Measurements from ENCODE around the gene CCT7. TPM values are rescaled to one million over a fixed set of nuclear protein-coding genes. Genes with fewer than 3 reads are reported as not detected.

Gene CCT7
- total and polyA plus RNA-seq, 4 donors: 129 to 207 (median 178) TPM

- WGBS, 2 donors: 95 to 98% methylated on average over 17 of the region's 17 CpGs
- no peaks in the 10 kb centered on the region for H3K27me3 ChIP-seq (ENCODE audit: control insufficient read depth in 3 of 3, insufficient read depth in 3 of 3, low read length in 2 of 3)
- H3K36me3 ChIP-seq (ENCODE audit: control insufficient read depth in 4 of 4, insufficient read depth in 4 of 4, low read length in 4 of 4): peaks cover 50 to 70% (median 65%) of the 10 kb centered on the region in 4 donors
- H3K9me3 ChIP-seq (ENCODE audit: control insufficient read depth in 4 of 4, insufficient read depth in 3 of 4, low read length in 3 of 4): no peaks in the 10 kb centered on the region
- DNase-seq (no peak), ATAC-seq (ENCODE audit: insufficient read depth, low FRiP score) (no peak)
- TF ChIP-seq CTCF (IDR thresholded peaks at IDR 0.05; ENCODE audit: control extremely low read depth, extremely low read depth): no peak
- no peaks in the 10 kb centered on the region for H3K4me1 ChIP-seq (ENCODE audit: control insufficient read depth in 5 of 5, insufficient read depth in 5 of 5, low read length in 5 of 5)
- no peak overlapping the region for H3K4me3 ChIP-seq
- H3K27ac ChIP-seq (ENCODE audit: low read depth in 1 of 2, low read length in 1 of 2): no peak overlapping the region
- H3K9ac ChIP-seq (ENCODE audit: insufficient read depth in 1 of 2, low read length in 2 of 2): no peak overlapping the region
These were observed 17.1 kb downstream of the CCT7 start for GRCh38 chr2:73250872-73251846.

DNA sequence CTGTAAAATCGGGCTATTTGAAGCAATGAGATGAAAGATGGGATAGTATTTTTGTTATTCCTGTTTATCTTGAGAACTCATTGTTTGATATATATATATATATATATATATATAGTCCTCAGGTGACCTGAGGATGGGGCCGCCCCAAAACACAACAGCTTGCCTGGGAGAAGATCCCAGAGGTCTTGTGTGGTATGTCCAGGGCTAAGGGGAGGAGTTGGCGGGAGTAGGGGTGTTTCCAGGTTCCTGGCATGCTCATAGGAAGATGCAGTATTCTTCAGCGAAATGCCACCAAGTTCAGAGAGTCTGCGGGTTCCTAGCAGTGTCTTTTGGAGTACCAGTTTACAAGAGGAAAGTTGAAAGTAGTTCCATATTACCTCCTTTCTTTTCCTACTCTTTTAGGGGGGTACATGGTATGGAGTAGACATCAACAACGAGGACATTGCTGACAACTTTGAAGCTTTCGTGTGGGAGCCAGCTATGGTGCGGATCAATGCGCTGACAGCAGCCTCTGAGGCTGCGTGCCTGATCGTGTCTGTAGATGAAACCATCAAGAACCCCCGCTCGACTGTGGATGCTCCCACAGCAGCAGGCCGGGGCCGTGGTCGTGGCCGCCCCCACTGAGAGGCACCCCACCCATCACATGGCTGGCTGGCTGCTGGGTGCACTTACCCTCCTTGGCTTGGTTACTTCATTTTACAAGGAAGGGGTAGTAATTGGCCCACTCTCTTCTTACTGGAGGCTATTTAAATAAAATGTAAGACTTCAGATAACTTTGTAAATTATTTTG is 18.3 kb downstream of the CCT7 start:
- 90 to 92% methylated on average over 17 of the region's 17 CpGs for whole genome bisulfite sequencing, 2 donors
- ATAC-seq (ENCODE audit: insufficient read depth, low FRiP score) (no peak), DNase-seq (no peak)
- no peaks in the 10 kb centered on the region for H3K27me3 ChIP-seq (ENCODE audit: control insufficient read depth in 3 of 3, insufficient read depth in 3 of 3, low read length in 2 of 3)
- H3K9ac ChIP-seq (ENCODE audit: insufficient read depth in 1 of 2, low read length in 2 of 2): no peak overlapping the region
- H3K4me1 ChIP-seq (ENCODE audit: control insufficient read depth in 5 of 5, insufficient read depth in 5 of 5, low read length in 5 of 5): no peaks in the 10 kb centered on the region
- H3K27ac ChIP-seq (ENCODE audit: low read depth in 1 of 2, low read length in 1 of 2): no peak overlapping the region
- no peak for TF ChIP-seq CTCF (IDR thresholded peaks at IDR 0.05; ENCODE audit: control extremely low read depth, extremely low read depth)
- H3K9me3 ChIP-seq (ENCODE audit: control insufficient read depth in 4 of 4, insufficient read depth in 3 of 4, low read length in 3 of 4): no peaks in the 10 kb centered on the region
- peaks cover 38 to 59% (median 55%) of the 10 kb centered on the region in 4 donors for H3K36me3 ChIP-seq (ENCODE audit: control insufficient read depth in 4 of 4, insufficient read depth in 4 of 4, low read length in 4 of 4)
- H3K4me3 ChIP-seq: no peak overlapping the region

DNA sequence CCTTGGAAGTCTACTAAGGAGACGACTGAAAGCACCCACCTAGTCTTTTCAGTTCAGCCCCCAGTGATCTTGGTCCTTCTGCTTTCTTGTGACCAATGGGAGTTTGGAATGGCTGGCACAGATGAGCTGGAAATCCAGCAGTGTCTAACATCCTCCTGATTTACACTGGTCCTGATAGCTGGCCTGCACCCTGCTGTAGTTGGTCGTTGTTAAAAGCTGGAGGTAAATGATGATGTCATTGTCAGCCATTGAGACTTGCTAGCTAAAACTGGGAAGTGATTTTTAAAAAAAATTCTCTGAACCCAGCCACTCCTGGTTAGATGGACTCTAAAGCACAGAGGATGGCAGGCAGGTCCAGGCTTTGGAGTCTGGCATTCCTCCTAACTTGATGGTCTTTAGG is 19.3 kb downstream of the CCT7 start:
- Histone ChIP-seq H3K4me1 (ENCODE audit: control insufficient read depth in 5 of 5, insufficient read depth in 5 of 5, low read length in 5 of 5) (no peaks in the 10 kb centered on the region), H3K36me3 (ENCODE audit: control insufficient read depth in 4 of 4, insufficient read depth in 4 of 4, low read length in 4 of 4) (peaks cover 30 to 52% (median 48%) of the 10 kb centered on the region in 4 donors), H3K9ac (ENCODE audit: insufficient read depth in 1 of 2, low read length in 2 of 2) (no peak overlapping the region), H3K27me3 (ENCODE audit: control insufficient read depth in 3 of 3, insufficient read depth in 3 of 3, low read length in 2 of 3) (no peaks in the 10 kb centered on the region), H3K27ac (ENCODE audit: low read depth in 1 of 2, low read length in 1 of 2) (no peak overlapping the region), H3K4me3 (no peak overlapping the region), H3K9me3 (ENCODE audit: control insufficient read depth in 4 of 4, insufficient read depth in 3 of 4, low read length in 3 of 4) (no peaks in the 10 kb centered on the region)
- ATAC-seq (ENCODE audit: insufficient read depth, low FRiP score) (no peak), DNase-seq (no peak)
- no peak for TF ChIP-seq CTCF (IDR thresholded peaks at IDR 0.05; ENCODE audit: control extremely low read depth, extremely low read depth)
- 64 to 66% methylated on average over 2 of the region's 2 CpGs for WGBS, 2 donors
